ENCODE measurements around the gene SLC5A6. TPM values are rescaled to one million over a fixed set of nuclear protein-coding genes. Genes with fewer than 3 reads are reported as not detected.
A peak's percentile ranks its signal among the peaks of the same experiment; 100 is the strongest.

Gene SLC5A6
- total RNA-seq, 1 donor from 2014 or later, result 24.9 TPM

DNA sequence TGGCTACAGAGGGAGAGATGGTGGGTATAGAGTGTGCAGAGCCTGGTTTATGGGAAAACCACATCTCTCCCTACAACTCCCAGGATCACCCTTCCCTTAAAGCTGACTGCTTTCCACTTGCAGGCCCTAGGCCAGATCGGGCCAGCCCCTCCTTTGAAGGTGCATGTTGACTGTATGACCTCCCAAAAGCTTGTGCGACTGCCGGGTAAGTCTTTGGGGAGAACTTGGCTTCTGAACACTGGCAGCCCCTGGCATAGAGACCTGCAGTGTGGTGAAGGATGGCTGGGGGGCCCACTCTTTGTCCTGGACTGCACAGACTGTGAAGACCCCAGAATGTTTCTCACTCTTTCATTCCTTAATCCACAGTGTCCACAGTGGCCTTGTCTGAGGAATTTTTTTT lies 24.6 kb upstream of the SLC5A6 start:
- DNase-seq (ENCODE audit: low spot score), result no peak

DNA sequence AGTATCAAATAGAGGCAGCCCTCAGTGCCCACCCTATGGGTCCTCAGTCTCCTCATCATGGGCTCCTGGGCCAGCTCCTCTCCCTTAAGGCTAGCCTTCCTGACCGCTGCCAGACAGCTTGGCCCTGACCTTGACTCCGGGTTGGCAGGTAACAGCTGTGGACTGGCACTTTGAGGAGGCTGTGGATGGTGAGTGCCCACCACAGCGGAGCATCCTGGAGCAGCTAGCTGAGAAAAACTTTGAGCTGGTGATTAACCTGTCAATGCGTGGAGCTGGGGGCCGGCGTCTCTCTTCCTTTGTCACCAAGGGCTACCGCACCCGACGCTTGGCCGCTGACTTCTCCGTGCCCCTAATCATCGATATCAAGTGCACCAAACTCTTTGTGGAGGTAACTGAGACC lies 24.1 kb upstream of the SLC5A6 start:
- no peak for DNase-seq (ENCODE audit: low spot score)

DNA sequence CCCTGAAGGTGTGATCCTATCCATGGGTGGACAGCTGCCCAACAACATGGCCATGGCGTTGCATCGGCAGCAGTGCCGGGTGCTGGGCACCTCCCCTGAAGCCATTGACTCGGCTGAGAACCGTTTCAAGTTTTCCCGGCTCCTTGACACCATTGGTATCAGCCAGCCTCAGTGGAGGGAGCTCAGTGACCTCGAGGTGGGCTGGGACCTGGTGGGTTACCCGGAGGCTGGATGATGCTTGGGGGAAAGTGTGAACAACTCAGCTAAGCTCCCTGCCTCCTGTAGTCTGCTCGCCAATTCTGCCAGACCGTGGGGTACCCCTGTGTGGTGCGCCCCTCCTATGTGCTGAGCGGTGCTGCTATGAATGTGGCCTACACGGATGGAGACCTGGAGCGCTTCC lies 21.3 kb upstream of the SLC5A6 start:
- DNase-seq (ENCODE audit: low spot score), result no peak

DNA sequence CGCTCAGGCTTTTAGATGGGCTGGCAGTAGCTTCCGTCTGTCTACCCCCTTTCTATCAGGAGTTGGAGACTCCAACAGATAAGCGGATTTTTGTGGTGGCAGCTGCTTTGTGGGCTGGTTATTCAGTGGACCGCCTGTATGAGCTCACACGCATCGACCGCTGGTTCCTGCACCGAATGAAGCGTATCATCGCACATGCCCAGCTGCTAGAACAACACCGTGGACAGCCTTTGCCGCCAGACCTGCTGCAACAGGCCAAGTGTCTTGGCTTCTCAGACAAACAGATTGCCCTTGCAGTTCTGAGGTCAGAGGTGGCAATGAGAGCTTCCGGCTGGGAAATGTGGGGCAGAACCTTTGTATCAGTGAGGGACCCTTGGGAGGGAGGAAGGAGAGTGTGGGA lies 19.9 kb upstream of the SLC5A6 start:
- DNase-seq (ENCODE audit: low spot score), result no peak

DNA sequence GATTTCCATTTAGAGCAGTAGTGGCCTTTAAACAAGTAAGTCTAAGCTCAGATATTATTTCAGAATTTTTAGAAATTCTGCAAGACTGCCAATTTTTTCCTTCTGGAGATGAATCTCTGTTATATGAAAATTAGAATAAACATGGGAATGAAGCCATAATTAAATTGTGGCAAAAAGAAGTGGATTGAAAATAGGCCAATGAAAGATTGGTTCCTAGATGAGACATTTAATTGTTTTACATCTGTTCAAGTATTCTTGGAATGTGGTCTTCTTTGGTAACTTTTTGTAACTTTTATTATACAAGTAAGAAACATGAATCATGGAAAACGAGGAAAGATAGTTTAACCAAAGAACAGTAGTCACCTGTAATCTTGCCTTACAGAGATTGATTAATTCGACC lies 15.4 kb upstream of the SLC5A6 start:
- no peak for DNase-seq (ENCODE audit: low spot score)

DNA sequence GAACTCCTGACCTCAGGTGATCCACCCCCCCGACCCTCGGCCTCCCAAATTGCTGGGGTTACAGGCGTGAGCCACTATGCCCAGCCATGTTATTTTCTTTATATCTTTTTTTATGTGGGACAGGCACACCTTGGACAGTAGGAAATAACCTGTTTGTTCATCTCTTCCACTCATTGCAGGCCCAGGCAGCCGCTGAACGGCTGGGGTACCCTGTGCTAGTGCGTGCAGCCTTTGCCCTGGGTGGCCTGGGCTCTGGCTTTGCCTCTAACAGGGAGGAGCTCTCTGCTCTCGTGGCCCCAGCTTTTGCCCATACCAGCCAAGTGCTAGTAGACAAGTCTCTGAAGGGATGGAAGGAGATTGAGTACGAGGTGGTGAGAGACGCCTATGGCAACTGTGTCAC lies 13.5 kb upstream of the SLC5A6 start:
- no peak for DNase-seq (ENCODE audit: low spot score)

DNA sequence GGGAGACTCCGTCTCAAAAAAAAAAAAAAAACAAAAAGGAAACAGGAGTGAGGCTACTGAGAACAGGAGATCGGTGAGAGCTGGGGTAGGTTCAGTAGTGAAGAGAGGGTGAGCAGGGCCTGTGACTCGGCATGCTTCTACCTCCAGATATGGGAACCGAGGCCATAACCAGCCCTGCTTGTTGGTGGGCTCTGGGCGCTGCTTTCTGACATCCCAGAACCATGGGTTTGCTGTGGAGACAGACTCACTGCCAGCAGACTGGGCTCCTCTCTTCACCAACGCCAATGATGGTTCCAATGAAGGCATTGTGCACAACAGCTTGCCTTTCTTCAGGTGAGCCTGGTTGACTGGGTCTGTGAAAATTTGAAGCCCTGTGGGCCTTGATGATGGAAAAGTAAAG lies 11.3 kb upstream of the SLC5A6 start:
- DNase-seq (ENCODE audit: low spot score), result no peak

DNA sequence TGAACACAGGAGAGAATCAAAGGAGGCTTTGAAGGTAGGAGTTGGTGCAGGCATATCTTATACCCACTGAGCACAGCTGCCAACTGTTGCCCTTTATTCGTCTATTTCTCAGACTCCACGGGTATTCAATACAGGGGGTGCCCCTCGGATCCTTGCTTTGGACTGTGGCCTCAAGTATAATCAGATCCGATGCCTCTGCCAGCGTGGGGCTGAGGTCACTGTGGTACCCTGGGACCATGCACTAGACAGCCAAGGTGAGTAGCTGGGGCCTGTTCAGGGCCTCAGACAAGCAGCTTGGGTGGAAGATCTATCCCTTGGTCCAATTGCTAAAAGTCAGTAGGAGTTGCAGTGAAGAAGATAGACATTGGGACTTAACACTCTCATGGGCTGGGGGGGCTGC lies 10.3 kb upstream of the SLC5A6 start:
- DNase-seq (ENCODE audit: low spot score), result no peak

DNA sequence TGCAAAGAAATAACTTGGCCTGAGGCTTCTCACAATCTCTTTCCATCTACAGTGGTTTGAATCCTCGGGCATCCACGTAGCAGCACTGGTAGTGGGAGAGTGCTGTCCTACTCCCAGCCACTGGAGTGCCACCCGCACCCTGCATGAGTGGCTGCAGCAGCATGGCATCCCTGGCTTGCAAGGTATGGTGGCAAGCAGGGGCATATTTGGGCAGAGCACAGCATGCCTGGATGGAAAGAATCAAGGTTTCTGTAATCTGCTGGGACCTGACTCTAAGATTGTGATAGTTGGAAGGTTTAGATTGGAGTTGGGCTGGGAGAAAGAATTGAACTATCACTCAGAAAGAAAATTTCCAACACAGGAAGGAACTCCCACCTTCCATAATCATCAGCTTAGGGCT lies 9.1 kb upstream of the SLC5A6 start:
- DNase-seq (ENCODE audit: low spot score), result no peak

DNA sequence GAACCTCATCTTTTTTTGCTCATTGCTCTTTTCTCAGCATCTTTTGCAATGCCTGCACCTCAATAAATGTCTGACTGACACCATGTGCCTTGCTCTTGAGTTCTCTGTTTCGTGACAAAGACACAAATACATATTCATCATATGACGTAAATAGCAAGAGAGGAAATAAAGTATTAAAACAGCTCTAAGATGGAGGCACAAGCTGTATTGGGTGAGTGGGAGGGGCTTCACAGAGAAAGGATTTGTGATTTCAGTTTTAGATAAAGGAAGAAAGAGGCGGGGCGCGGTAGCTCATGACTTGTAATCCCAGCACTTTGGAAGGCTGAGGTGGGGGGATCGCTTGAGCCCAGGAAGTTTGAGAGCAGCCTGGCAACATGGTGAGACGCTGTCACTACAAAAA lies 8.0 kb upstream of the SLC5A6 start:
- no peak for DNase-seq (ENCODE audit: low spot score)

DNA sequence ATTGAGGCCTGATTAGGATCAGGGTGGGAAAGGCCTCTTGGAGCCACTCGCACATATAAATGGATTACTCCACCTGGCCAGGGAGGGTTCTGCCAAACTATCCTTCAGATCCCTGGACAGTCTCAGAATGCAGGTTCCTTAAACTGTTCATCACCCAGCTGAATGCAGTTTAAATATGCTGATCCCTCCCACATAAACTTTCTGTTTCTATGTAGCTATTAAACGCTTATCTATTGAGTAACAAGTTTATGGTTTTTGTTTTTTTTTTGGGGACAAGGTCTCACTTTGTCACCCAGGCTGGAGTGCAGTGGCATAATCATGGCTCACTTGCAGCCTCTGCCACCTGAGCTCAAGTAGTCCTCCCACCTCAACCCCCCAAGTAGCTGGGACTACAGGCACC lies 7.0 kb upstream of the SLC5A6 start:
- DNase-seq (ENCODE audit: low spot score), result no peak

DNA sequence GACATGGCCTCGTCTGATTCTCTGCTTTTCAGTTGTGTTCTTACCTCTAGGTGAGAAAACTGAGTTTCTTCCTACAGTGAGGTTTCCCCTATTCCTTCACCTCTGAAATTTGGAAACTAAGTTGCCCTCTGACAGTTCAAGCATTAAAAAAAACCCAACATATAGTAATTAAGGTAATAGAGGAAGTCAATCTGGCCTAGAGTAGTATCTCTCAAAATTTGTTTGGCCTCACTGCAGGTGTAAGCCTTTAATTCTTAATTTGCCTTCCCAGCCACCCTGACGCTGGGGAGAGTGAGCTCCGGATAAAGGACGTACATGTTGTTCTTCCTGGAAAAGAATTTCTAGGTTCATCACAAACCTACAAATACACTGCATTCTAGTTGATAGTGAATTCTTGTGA lies 6.5 kb upstream of the SLC5A6 start:
- DNase-seq (ENCODE audit: low spot score), result no peak

DNA sequence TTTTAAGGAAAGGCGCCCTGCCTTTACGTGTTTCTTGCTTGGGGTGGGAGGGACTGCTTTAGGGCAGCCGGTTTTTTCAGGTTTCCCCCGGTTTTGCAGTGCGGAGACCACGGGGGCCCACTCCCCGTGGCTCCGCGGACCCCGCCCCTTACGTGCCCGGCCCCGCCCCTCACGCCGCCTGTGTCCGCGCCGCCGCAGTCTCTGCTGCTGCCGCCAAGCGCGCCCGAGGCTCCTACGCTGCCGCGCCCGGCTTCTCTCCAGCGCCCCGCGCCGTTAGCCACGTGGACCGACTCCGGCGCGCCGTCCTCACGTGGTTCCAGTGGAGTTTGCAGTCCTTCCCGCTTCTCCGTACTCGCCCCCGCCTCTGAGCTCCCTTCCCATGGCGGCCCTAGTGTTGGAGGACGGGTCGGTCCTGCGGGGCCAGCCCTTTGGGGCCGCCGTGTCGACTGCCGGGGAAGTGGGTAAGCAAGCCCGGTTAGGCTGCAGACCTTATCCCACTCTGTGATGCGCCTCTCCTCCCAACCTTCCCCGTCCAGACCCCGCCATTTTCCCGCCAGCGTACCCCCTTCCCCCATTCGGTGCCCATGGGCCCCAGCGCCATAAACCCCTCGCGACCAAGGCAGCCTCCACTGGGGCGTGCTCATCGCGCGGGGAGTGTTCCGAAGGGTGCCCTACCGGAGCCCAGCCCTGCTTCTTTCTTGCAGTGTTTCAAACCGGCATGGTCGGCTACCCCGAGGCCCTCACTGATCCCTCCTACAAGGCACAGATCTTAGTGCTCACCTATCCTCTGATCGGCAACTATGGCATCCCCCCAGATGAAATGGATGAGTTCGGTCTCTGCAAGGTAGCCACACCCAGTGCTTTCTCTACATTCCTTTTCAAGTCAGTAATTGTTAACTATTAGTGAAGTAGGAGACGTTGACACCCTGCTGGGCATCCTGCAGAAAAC lies 5.4 kb upstream of the SLC5A6 start, which contains the start of gene CAD:
Gene CAD, plus strand, starts transcription at position 197 of the 949 bp plus-strand sequence. Its CDS starts 183 bp downstream, at position 380.
- DNase-seq (ENCODE audit: low spot score), result peak; percentile 85

DNA sequence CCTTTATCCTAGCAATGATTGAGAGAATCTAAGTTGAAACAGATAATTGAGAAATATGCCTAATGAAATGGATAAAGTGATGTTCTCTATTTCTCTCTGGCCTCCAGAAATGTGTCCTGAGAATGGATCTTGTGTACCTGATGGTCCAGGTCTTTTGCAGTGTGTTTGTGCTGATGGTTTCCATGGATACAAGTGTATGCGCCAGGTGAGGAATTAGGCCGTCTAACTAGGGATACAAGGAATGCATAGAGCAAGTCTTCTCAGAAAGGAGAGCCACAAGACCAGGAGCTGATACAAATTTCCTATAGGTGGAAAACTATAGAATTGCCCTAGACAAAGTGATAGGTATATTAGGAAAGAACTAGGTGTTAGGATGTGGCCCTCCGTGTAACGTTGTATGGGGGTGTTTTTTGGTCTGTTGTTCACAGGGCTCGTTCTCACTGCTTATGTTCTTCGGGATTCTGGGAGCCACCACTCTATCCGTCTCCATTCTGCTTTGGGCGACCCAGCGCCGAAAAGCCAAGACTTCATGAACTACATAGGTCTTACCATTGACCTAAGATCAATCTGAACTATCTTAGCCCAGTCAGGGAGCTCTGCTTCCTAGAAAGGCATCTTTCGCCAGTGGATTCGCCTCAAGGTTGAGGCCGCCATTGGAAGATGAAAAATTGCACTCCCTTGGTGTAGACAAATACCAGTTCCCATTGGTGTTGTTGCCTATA lies 4.5 kb upstream of the SLC5A6 start:
- no peak for DNase-seq (ENCODE audit: low spot score)

DNA sequence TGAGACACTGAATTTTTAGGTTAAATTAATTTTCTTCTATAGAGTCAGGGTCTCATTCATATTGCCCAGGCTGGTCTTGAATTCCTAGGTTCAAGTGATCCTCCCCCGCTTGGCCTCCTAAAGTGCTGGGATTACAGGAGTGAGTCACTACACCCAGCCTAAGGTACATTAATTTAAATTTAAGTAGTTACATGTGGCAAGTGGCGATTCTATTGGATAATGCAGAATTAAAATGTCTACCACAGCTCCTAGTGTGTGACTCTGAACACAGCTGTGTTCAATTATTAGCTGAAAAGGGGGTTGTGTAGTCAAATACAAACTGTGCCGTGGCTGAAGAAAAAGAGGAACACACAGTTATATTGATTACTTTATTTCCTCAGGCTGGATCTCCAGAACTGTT lies 2.9 kb upstream of the SLC5A6 start:
- no peak for DNase-seq (ENCODE audit: low spot score)

DNA sequence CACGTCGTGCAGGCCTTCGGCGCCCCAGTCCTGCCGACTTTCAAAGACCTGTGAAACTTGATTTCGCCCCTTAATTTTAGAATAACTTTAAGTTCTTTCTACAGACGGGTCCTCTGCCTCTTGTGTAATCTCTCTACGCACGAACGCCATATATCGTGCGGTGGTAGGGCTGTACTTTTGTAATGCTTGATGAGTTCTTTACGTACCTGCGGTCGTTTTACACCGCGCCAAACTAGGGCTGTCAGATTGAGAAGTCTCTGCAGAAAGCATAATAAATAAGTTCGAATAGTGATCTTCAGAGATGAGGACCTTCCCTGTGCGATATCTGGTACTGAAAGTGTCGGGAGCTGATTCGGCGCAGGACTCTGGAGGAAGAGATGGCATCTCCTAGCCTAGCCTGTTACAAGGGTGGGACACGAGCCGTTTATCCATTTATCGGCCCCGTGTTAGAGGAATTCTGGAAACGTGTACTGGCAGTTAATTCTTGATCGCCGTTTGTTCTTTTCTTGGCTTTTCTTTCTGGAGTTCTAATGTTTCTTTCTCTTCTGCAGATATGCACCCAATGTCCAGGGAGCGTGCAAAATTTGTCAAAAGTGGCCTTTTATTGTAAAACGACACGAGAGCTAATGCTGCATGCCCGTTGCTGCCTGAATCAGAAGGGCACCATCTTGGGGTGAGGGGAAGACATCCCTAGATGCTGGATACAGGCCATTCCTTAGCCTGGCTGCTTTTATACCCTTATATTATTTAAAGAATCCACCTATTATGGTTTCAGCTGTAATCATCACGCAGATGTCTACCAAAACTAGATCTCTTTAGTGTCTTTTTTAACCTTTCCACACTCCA lies 781 bp upstream of the SLC5A6 start:
- peak; percentile 23 for DNase-seq (ENCODE audit: low spot score)

DNA sequence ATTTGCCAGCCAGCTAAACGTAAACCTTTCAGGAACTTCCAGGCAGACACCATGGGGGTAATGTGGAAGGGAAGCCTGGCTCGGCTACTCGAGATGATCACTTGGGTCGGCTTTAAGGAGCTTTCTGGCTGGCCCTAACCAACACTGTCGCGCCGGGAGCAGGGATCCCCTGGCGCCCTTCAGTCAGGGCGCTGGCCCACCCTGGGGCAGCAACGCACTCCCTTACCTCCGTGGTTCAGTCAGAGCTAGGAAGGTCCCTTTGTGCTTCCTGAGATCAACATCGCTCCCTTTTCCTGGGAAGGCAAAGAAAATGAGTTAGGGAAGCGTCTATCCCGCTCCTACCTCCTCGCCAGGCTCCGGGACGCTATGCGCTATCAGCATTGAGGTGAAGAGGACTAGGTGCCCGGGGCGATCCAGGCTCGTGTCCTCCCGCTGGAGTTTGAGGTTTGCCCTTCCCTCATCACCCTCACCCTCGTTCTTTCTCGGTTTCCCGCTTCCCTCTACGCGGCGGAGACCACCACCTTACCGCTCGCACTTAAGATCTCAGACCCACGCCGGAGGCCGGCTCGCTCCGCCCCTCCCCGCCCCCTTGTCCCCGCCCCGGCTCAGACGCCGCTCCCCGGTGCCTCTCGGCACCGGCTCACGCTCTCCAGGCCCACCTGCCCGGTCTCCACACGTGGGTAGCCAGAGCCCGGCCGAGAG lies 676 bp downstream of the SLC5A6 start:
- no peak for DNase-seq (ENCODE audit: low spot score)

DNA sequence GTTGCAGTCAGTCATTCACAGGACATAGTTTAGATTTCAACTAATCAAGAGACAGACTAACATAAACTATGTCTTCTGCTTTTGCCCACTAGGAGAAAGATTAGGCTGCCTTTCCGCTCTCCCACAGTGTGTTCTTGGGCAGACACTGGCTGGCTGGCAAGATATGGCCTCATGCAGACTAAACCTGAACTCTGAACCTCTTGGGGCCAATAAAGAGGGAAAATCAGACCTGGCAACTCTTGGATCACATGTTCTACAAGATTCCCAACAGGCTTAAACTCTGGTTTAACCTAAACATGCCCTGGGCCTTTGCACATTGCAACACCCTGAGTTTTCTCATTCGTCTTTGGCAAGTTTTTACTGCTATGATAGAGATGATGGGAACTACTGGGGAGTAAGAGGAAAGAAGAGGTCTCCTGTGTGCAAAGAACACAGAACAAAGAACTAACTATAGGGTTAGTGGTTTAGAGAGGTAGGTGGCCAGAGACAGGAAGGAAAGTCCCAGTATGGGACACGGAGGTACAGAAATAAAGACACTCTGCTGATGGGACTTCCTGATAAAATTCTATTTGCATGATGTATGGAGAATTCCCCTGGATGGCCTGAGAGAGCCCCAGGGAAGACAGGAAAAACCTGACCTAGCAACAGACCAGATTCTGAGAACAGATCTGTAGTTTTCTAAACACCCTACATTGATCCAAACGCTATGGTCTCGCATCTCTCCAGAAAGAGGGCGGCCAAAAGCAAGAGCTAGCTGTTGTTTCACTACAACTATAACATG lies 2.3 kb downstream of the SLC5A6 start:
- no peak for DNase-seq (ENCODE audit: low spot score)

DNA sequence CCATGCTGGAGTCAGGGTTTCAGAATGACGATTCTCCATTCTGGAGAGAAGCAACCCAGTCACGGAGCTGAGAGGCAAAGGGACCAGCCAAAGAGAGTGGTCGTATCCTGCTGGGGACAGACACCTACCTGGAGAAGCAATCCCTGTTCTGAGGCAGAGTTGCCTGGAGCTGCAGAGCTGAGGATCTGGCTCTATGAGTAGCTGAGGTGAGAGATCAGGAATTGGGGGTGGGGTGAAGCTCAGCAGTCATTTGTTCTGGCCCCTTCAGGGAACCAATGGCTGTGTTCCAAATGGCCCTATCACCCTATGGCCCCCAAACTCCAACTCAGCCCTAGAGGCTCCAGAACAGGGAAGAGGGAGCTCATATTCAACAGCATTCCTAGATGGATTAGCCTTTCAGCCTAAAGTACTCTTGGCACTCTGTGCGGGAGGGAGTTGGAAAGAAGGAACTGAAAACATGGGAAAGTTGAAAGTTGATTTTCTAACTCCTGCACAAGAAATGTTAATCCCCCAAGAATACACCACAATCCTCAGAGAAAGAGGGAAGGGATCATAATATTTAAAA lies 3.5 kb downstream of the SLC5A6 start:
- no peak for DNase-seq (ENCODE audit: low spot score)

DNA sequence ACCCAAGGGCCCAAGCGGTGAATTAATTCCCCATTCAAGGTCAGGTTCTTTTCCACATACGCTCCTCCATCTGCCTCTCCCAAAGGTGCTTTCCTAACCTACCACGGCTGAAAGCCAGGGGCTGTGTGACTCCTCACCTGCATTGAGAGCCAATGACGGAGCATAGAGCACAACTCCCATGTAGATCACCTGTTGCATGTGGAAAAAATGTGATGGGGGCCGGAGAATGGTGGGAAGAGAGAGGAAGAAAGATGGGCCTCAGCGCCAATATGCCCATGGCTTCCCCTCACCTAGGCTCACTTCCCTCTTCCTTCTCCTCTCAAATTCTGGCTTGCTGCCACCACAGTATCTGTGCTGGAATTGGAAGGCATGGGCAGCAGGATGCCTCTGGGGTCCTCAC lies 5.7 kb downstream of the SLC5A6 start:
- no peak for DNase-seq (ENCODE audit: low spot score)
